ENCODE data around the gene PRKCA. TPM values are rescaled to one million over a fixed set of nuclear protein-coding genes. Genes with fewer than 3 reads are reported as not detected.

PRKCA gene
- total and polyA plus RNA-seq, 2 experiments from 2014 or later = 6.4 to 35.4 TPM

DNA sequence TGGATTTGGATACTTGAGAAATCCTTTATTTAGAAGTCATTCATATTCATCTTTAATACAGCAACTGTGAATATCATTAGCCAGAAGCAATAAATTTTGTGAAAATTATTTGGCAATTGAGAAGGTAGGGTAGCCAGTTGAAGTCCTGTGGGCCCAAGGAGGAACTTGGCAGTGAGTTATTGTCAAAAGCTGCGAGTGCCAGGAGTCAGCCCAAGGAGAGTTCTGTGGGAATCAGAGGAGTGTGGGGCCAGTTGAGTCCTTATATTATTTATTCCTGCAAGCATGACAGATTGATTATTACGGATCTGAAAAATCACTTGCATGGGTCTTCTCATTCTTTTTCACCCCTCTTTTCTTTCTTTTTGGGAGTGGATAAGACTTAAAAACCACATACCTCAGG, 38.3 kb downstream of the PRKCA start:
- Histone ChIP-seq H3K9me2 (ENCODE audit: insufficient read depth) (no peaks in the 10 kb centered on the region), H3K4me2 (no peak overlapping the region), H3K4me3 (no peak overlapping the region), H4K20me1 (replicated peaks; ENCODE audit: insufficient read depth) (no peaks in the 10 kb centered on the region), H3K4me1 (ENCODE audit: insufficient read depth) (no peaks in the 10 kb centered on the region), H3K79me2 (replicated peaks; ENCODE audit: insufficient read depth) (no peaks in the 10 kb centered on the region), H3K27ac (ENCODE audit: low read depth) (no peak overlapping the region), H3K36me3 (ENCODE audit: insufficient read depth) (no peaks in the 10 kb centered on the region), H3K27me3 (ENCODE audit: insufficient read depth) (no peaks in the 10 kb centered on the region), H2AFZ (no peak overlapping the region), H3F3A (replicated peaks; ENCODE audit: low read depth) (no peaks in the 10 kb centered on the region)
- H3K9me3 Mint-ChIP-seq = no peaks in the 10 kb centered on the region
- no peak overlapping the region for H3K4me3 Mint-ChIP-seq
- TF ChIP-seq ZNF331 (CRISPR knock-in tag; IDR thresholded peaks at IDR 0.05; ENCODE audit: low read depth) (no peak), JUNB (IDR thresholded peaks at IDR 0.05; ENCODE audit: unreplicated experiment) (no peak), CREB1 (CRISPR knock-in tag; IDR thresholded peaks at IDR 0.05; ENCODE audit: low read depth) (no peak), ZNF114 (CRISPR knock-in tag; IDR thresholded peaks at IDR 0.05) (no peak)
- TF ChIP-seq, protein P1, sequence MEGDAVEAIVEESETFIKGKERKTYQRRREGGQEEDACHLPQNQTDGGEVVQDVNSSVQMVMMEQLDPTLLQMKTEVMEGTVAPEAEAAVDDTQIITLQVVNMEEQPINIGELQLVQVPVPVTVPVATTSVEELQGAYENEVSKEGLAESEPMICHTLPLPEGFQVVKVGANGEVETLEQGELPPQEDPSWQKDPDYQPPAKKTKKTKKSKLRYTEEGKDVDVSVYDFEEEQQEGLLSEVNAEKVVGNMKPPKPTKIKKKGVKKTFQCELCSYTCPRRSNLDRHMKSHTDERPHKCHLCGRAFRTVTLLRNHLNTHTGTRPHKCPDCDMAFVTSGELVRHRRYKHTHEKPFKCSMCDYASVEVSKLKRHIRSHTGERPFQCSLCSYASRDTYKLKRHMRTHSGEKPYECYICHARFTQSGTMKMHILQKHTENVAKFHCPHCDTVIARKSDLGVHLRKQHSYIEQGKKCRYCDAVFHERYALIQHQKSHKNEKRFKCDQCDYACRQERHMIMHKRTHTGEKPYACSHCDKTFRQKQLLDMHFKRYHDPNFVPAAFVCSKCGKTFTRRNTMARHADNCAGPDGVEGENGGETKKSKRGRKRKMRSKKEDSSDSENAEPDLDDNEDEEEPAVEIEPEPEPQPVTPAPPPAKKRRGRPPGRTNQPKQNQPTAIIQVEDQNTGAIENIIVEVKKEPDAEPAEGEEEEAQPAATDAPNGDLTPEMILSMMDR (conservative IDR thresholded peaks at IDR 0.05; ENCODE audit: low read depth in 2 of 2) = no peak
- no peaks in the 10 kb centered on the region for H3K27me3 Mint-ChIP-seq (ENCODE audit: insufficient read depth, low read depth, poor library complexity)
- no peak for ATAC-seq
- no peak overlapping the region for H3K27ac Mint-ChIP-seq
- no peaks in the 10 kb centered on the region for H3K36me3 Mint-ChIP-seq (ENCODE audit: low read depth)
- peaks cover 16% of the 10 kb centered on the region for H3K4me1 Mint-ChIP-seq
- no peak for DNase-seq (ENCODE audit: low spot score)

DNA sequence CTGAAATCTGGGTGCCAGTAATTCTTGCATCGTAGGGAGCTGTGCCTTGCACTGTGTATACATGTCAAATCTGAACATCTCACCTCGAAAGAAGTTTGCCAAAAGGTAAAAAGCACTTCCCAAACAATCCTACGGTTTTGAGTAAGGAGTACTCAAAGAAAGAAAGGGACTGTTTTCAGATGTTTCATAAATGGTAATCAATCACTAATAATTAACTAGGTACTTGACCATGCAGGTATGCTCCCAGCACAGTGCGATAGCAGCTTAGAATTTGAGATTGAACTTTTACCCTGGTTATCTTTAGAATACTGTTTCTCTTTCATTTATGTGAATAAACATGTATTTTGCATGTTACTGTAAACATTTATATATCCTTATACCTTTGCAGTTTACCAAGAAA, 39.0 kb downstream of the PRKCA start:
- Histone ChIP-seq H3K27ac (ENCODE audit: low read depth) (no peak overlapping the region), H3K4me2 (no peak overlapping the region), H3K79me2 (replicated peaks; ENCODE audit: insufficient read depth) (no peaks in the 10 kb centered on the region), H3F3A (replicated peaks; ENCODE audit: low read depth) (no peaks in the 10 kb centered on the region), H3K4me1 (ENCODE audit: insufficient read depth) (no peaks in the 10 kb centered on the region), H3K9me2 (ENCODE audit: insufficient read depth) (no peaks in the 10 kb centered on the region), H3K36me3 (ENCODE audit: insufficient read depth) (no peaks in the 10 kb centered on the region), H3K4me3 (no peak overlapping the region), H2AFZ (no peak overlapping the region), H4K20me1 (replicated peaks; ENCODE audit: insufficient read depth) (no peaks in the 10 kb centered on the region), H3K27me3 (ENCODE audit: insufficient read depth) (no peaks in the 10 kb centered on the region)
- Mint-ChIP-seq H3K4me1 (peaks cover 16% of the 10 kb centered on the region), H3K27me3 (ENCODE audit: insufficient read depth, low read depth, poor library complexity) (no peaks in the 10 kb centered on the region), H3K4me3 (no peak overlapping the region), H3K27ac (no peak overlapping the region), H3K9me3 (no peaks in the 10 kb centered on the region), H3K36me3 (ENCODE audit: low read depth) (no peaks in the 10 kb centered on the region)
- no peak for TF ChIP-seq ZNF114 (CRISPR knock-in tag; IDR thresholded peaks at IDR 0.05)
- TF ChIP-seq ZNF331 (CRISPR knock-in tag; IDR thresholded peaks at IDR 0.05; ENCODE audit: low read depth) = no peak
- TF ChIP-seq POLR2AphosphoS5 (IDR thresholded peaks at IDR 0.05; ENCODE audit: low read depth) = no peak
- TF ChIP-seq, protein P2, sequence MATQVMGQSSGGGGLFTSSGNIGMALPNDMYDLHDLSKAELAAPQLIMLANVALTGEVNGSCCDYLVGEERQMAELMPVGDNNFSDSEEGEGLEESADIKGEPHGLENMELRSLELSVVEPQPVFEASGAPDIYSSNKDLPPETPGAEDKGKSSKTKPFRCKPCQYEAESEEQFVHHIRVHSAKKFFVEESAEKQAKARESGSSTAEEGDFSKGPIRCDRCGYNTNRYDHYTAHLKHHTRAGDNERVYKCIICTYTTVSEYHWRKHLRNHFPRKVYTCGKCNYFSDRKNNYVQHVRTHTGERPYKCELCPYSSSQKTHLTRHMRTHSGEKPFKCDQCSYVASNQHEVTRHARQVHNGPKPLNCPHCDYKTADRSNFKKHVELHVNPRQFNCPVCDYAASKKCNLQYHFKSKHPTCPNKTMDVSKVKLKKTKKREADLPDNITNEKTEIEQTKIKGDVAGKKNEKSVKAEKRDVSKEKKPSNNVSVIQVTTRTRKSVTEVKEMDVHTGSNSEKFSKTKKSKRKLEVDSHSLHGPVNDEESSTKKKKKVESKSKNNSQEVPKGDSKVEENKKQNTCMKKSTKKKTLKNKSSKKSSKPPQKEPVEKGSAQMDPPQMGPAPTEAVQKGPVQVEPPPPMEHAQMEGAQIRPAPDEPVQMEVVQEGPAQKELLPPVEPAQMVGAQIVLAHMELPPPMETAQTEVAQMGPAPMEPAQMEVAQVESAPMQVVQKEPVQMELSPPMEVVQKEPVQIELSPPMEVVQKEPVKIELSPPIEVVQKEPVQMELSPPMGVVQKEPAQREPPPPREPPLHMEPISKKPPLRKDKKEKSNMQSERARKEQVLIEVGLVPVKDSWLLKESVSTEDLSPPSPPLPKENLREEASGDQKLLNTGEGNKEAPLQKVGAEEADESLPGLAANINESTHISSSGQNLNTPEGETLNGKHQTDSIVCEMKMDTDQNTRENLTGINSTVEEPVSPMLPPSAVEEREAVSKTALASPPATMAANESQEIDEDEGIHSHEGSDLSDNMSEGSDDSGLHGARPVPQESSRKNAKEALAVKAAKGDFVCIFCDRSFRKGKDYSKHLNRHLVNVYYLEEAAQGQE (IDR thresholded peaks at IDR 0.05; ENCODE audit: unreplicated experiment) = no peak
- TF ChIP-seq STAT1 (IDR thresholded peaks at IDR 0.05; ENCODE audit: unreplicated experiment) = no peak
- TF ChIP-seq, protein P3, sequence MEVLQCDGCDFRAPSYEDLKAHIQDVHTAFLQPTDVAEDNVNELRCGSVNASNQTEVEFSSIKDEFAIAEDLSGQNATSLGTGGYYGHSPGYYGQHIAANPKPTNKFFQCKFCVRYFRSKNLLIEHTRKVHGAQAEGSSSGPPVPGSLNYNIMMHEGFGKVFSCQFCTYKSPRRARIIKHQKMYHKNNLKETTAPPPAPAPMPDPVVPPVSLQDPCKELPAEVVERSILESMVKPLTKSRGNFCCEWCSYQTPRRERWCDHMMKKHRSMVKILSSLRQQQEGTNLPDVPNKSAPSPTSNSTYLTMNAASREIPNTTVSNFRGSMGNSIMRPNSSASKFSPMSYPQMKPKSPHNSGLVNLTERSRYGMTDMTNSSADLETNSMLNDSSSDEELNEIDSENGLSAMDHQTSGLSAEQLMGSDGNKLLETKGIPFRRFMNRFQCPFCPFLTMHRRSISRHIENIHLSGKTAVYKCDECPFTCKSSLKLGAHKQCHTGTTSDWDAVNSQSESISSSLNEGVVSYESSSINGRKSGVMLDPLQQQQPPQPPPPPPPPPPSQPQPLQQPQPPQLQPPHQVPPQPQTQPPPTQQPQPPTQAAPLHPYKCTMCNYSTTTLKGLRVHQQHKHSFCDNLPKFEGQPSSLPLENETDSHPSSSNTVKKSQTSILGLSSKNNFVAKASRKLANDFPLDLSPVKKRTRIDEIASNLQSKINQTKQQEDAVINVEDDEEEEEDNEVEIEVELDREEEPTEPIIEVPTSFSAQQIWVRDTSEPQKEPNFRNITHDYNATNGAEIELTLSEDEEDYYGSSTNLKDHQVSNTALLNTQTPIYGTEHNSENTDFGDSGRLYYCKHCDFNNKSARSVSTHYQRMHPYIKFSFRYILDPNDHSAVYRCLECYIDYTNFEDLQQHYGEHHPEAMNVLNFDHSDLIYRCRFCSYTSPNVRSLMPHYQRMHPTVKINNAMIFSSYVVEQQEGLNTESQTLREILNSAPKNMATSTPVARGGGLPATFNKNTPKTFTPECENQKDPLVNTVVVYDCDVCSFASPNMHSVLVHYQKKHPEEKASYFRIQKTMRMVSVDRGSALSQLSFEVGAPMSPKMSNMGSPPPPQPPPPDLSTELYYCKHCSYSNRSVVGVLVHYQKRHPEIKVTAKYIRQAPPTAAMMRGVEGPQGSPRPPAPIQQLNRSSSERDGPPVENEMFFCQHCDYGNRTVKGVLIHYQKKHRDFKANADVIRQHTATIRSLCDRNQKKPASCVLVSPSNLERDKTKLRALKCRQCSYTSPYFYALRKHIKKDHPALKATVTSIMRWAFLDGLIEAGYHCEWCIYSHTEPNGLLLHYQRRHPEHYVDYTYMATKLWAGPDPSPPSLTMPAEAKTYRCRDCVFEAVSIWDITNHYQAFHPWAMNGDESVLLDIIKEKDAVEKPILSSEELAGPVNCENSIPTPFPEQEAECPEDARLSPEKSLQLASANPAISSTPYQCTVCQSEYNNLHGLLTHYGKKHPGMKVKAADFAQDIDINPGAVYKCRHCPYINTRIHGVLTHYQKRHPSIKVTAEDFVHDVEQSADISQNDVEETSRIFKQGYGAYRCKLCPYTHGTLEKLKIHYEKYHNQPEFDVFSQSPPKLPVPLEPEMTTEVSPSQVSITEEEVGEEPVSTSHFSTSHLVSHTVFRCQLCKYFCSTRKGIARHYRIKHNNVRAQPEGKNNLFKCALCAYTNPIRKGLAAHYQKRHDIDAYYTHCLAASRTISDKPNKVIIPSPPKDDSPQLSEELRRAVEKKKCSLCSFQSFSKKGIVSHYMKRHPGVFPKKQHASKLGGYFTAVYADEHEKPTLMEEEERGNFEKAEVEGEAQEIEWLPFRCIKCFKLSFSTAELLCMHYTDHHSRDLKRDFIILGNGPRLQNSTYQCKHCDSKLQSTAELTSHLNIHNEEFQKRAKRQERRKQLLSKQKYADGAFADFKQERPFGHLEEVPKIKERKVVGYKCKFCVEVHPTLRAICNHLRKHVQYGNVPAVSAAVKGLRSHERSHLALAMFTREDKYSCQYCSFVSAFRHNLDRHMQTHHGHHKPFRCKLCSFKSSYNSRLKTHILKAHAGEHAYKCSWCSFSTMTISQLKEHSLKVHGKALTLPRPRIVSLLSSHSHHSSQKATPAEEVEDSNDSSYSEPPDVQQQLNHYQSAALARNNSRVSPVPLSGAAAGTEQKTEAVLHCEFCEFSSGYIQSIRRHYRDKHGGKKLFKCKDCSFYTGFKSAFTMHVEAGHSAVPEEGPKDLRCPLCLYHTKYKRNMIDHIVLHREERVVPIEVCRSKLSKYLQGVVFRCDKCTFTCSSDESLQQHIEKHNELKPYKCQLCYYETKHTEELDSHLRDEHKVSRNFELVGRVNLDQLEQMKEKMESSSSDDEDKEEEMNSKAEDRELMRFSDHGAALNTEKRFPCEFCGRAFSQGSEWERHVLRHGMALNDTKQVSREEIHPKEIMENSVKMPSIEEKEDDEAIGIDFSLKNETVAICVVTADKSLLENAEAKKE (CRISPR knock-in tag; IDR thresholded peaks at IDR 0.05) = no peak
- DNase-seq (ENCODE audit: low spot score) (no peak), ATAC-seq (no peak)
